Measurements from ENCODE around the gene SOX15.

The SOX15 gene

GRCh38 chr17:7577327-7578199, 12.3 kb downstream of the SOX15 start:
- no peak for DNase-seq (ENCODE audit: low read depth in 2 of 2)

GRCh38 chr17:7576432-7576937, 13.4 kb downstream of the SOX15 start:
- DNase-seq (ENCODE audit: low read depth in 2 of 2): no peak

- no peak for DNase-seq (ENCODE audit: low read depth in 2 of 2)
Observed at GRCh38 chr17:7575959-7576358, 13.9 kb downstream of the SOX15 start.

GRCh38 chr17:7575481-7575883, 14.4 kb downstream of the SOX15 start:
- no peak for DNase-seq (ENCODE audit: low read depth in 2 of 2)

- DNase-seq (ENCODE audit: low read depth in 2 of 2): no peak
Observed at GRCh38 chr17:7574176-7574953, 15.5 kb downstream of the SOX15 start.

GRCh38 chr17:7573324-7574080, 16.4 kb downstream of the SOX15 start:
- peak; percentile 77 to 82 for DNase-seq (ENCODE audit: low read depth in 2 of 2)

GRCh38 chr17:7572588-7573323, 17.1 kb downstream of the SOX15 start:
- peak; percentile 100 for DNase-seq (ENCODE audit: low read depth in 2 of 2)

GRCh38 chr17:7572338-7572587, 17.6 kb downstream of the SOX15 start:
- no peak for DNase-seq (ENCODE audit: low read depth in 2 of 2)

- DNase-seq (ENCODE audit: low read depth in 2 of 2): no peak
Observed at GRCh38 chr17:7570351-7570750, 19.5 kb downstream of the SOX15 start.

- DNase-seq (ENCODE audit: low read depth in 2 of 2): no peak
Observed at GRCh38 chr17:7569571-7569970, 20.3 kb downstream of the SOX15 start.

GRCh38 chr17:7563115-7563869, 26.6 kb downstream of the SOX15 start:
- DNase-seq (ENCODE audit: low read depth in 2 of 2): no peak

- no peak for DNase-seq (ENCODE audit: low read depth in 2 of 2)
Observed at GRCh38 chr17:7562208-7562605, 27.7 kb downstream of the SOX15 start.

- peak; percentile 76 to 79 for DNase-seq (ENCODE audit: low read depth in 2 of 2)
Observed at GRCh38 chr17:7561589-7562207, 28.2 kb downstream of the SOX15 start, which contains the start of gene SENP3. TSS of gene SENP3 (plus strand) at chr17:7561919. CDS start at chr17:7563077, 1,158 bp downstream.

- DNase-seq (ENCODE audit: low read depth in 2 of 2): peak; percentile 61 to 73
Observed at GRCh38 chr17:7561028-7561575, 28.8 kb downstream of the SOX15 start.

- no peak for DNase-seq (ENCODE audit: low read depth in 2 of 2)
Observed at GRCh38 chr17:7560172-7561027, 29.5 kb downstream of the SOX15 start.

GRCh38 chr17:7559320-7560171, 30.3 kb downstream of the SOX15 start:
- no peak for DNase-seq (ENCODE audit: low read depth in 2 of 2)

- no peak for DNase-seq (ENCODE audit: low read depth in 2 of 2)
Observed at GRCh38 chr17:7558544-7559319, 31.2 kb downstream of the SOX15 start, which contains the start of gene TNFSF13. TSS of gene TNFSF13 (plus strand) at chr17:7558750. CDS start at chr17:7559040, 290 bp downstream.

Measured in stimulated activated CD8-positive, alpha-beta memory T cell treated with anti-CD3 and anti-CD28 coated beads, Interleukin-7, amount 100 ng/mL, for 1 hour (primary cell).